Liver (tissue), 1 donor: ENCODE measurements around the gene IMPA2.

Experiments
- YY1 ChIP-seq: IDR thresholded peaks from 2 replicates; pipeline ENCODE4 v1.6.1; 2016; ENCODE audit warnings: antibody characterized with exemption, mild to moderate bottlenecking
- ZBTB33 ChIP-seq: IDR thresholded peaks from 2 replicates; pipeline ENCODE4 v1.6.1; 2016; ENCODE audit warnings: antibody characterized with exemption

DNA sequence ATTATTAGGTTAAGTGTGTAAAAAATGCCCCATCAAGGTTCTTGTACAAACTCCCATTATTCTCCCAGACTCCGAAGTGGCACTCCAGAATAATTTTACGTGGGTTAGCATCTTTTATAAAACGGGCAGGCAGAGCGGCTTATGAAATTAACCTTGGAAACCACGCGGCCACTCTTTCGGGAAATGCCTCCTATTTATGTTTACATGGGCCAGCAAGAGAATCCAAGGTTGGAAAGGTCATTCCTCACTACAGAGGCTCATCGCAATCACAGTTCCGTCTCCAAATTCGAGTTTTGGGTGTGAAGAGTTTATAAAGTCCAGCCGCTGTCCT lies 1.2 kb upstream of the IMPA2 start:
- TF ChIP-seq YY1 (peak; percentile 45), ZBTB33 (peak; percentile 71)
